HepG2 (cell line): ENCODE results near the gene COQ10B. TPM values are rescaled to one million over a fixed set of nuclear protein-coding genes. Genes with fewer than 3 reads are reported as not detected.

Source experiments
- ATAC-seq: fragments of 200-7000 bp; cut with Tn5 transposase; 3 replicates; pipeline ENCODE4 v1.9.1; 2020; ENCODE audit warnings: mild to moderate bottlenecking, moderate library complexity
- BruUV-seq: library from RNA; stranded (reverse); fragments of 400-500 nt; replicated peaks from 2 replicates; lab custom pipeline; 2021; lab: Mats Ljungman, UMichigan
- CTCF ChIA-PET: fragments of 300-600 bp; formaldehyde crosslinking; extraction: SDS; loops from one replicate; lab custom pipeline; 2021; ENCODE audit warnings: low total read pairs, inconsistent platforms, low intra/inter-chr PET ratio; lab: Yijun Ruan, JAX
- POLR2A ChIA-PET: fragments of 350-600 bp; sonication (Branson Sonifier 250); formaldehyde crosslinking; loops from one replicate; lab custom pipeline; 2020; ENCODE audit warnings: antibody characterized with exemption, inconsistent platforms; lab: Yijun Ruan, JAX
- DNase-seq: peaks from one replicate; pipeline ENCODE4 v3.0.0-alpha.2; 2015; ENCODE audit warnings: low spot score
- FAIRE-seq: peaks from 3 replicates; lab custom pipeline; 2011; peaks lifted over from hg19 to GRCh38; lab: Jason Lieb, UNC
- H2AFZ ChIP-seq: one replicate; pipeline ENCODE4 v1.6.1; 2011; ENCODE audit warnings: low read length, inconsistent platforms
- H3K27ac ChIP-seq: fragments of 300-600 bp; 3 replicates; pipeline ENCODE4 v1.8.0; 2011; ENCODE audit warnings: mixed run types, mild to moderate bottlenecking, mixed read lengths, low read length, inconsistent platforms; ENCODE audit not compliant: insufficient read depth; ENCODE audit errors: extremely low read length
- H3K27me3 ChIP-seq, 2 experiments: fragments of 200-600 bp in 1 of 2; 2 replicates in 1 of 2; 3 replicates in 1 of 2; pipeline versions ENCODE4 v1.6.0 to v1.8.0; 2011; ENCODE audit warnings: low read length in 2 of 2, mild to moderate bottlenecking in 2 of 2, moderate library complexity in 2 of 2, inconsistent platforms in 1 of 2; ENCODE audit not compliant: insufficient read depth in 2 of 2, control insufficient read depth in 1 of 2
- H3K36me3 ChIP-seq, 2 experiments: fragments of 200-600 bp in 1 of 2; replicated peaks in 1 of 2; 2 replicates in 1 of 2; 3 replicates in 1 of 2; pipeline versions ENCODE4 v1.5.1 to v1.8.0; 2011; ENCODE audit warnings: low read length in 2 of 2, inconsistent platforms in 1 of 2; ENCODE audit not compliant: insufficient read depth in 2 of 2, control insufficient read depth in 1 of 2
- H3K4me1 ChIP-seq: 2 replicates; pipeline ENCODE4 v1.5.1; 2012; ENCODE audit warnings: low read length, inconsistent platforms; ENCODE audit not compliant: insufficient read depth
- H3K4me2 ChIP-seq: 2 replicates; pipeline ENCODE4 v1.6.0; 2011; ENCODE audit warnings: low read depth, low read length, inconsistent platforms
- H3K4me3 ChIP-seq, 3 experiments: fragments of 200-600 bp in 1 of 3; sonication (generic), shearing (Covaris generic) in 1 of 3; replicated peaks in 1 of 3; 2 replicates each; pipeline ENCODE4 v1.5.1; 2011 to 2016; ENCODE audit warnings: low read length in 3 of 3, inconsistent platforms in 2 of 3, low read depth in 2 of 3, mild to moderate bottlenecking in 2 of 3, control low read depth in 1 of 3, mixed read lengths in 1 of 3; ENCODE audit not compliant: insufficient read depth in 1 of 3
- H3K79me2 ChIP-seq: one replicate; pipeline ENCODE4 v1.6.1; 2011; ENCODE audit warnings: low read length, inconsistent platforms; ENCODE audit not compliant: insufficient read depth
- H3K9ac ChIP-seq: 2 replicates; pipeline ENCODE4 v1.6.0; 2011; ENCODE audit warnings: mild to moderate bottlenecking, low read depth, low read length, inconsistent platforms; ENCODE audit not compliant: insufficient read depth
- H3K9me3 ChIP-seq: 2 replicates; pipeline ENCODE4 v1.5.1; 2012; ENCODE audit warnings: mild to moderate bottlenecking, low read length
- H4K20me1 ChIP-seq: 2 replicates; pipeline ENCODE4 v1.6.0; 2011; ENCODE audit warnings: inconsistent platforms, mild to moderate bottlenecking, low read length, moderate library complexity; ENCODE audit not compliant: insufficient read depth
- KLF13 ChIP-seq: sonication (generic); formaldehyde crosslinking; IDR thresholded peaks from 2 replicates; pipeline ENCODE4 v1.4.0; 2020; ENCODE audit warnings: mild to moderate bottlenecking, missing genetic modification reagents
- NPAS2 ChIP-seq: sonication (generic); formaldehyde crosslinking; IDR thresholded peaks from 2 replicates; pipeline ENCODE4 v1.8.0; 2022; ENCODE audit warnings: mild to moderate bottlenecking, missing genetic modification reagents, borderline replicate concordance
- POGZ ChIP-seq: sonication (generic); formaldehyde crosslinking; IDR thresholded peaks from 2 replicates; pipeline ENCODE4 v1.4.0; 2020; ENCODE audit warnings: mild to moderate bottlenecking, missing genetic modification reagents
- RBM22 ChIP-seq: fragments of 200-400 bp; formaldehyde crosslinking; optimal IDR thresholded peaks from 2 replicates; pipeline ENCODE3; 2017; ENCODE audit warnings: mild to moderate bottlenecking, low read length, moderate library complexity
- RXRB ChIP-seq: IDR thresholded peaks from 2 replicates; pipeline ENCODE4 v1.6.1; 2016; ENCODE audit warnings: borderline replicate concordance, missing genetic modification reagents, missing compliant biosample characterization
- SP140L ChIP-seq: sonication (generic); formaldehyde crosslinking; IDR thresholded peaks from 2 replicates; pipeline ENCODE4 v1.4.0; 2020; ENCODE audit warnings: missing genetic modification reagents, borderline replicate concordance
- ZBTB39 ChIP-seq: sonication (generic); formaldehyde crosslinking; IDR thresholded peaks from 2 replicates; pipeline ENCODE4 v1.5.0; 2020; ENCODE audit warnings: missing genetic modification reagents
- WGBS: methylation state at CpG from one replicate; pipeline ENCODE4 v1.1.6; 2017; ENCODE audit warnings: low lambda C conversion rate; 5-methylcytosine and 5-hydroxymethylcytosine counted together
- in situ Hi-C: cut with HindIII; loops from 2 replicates; pipeline ENCODE4 v1.10.0; 2017; ENCODE audit warnings: low pct_unique_long_range_greater_than_20kb; ENCODE audit not compliant: extremely low pct_ligation_motif_present
- intact Hi-C: fragments of 100-400 bp; cut with micrococcal nuclease; formaldehyde crosslinking; loops from one replicate; pipeline ENCODE4 v1.10.0; 2022; ENCODE audit not compliant: unreplicated experiment
- polyA plus RNA-seq, 8 experiments: library from polyadenylated mRNA; depleted of rRNA in 3 of 8; stranded (reverse) in 7 of 8; unstranded in 1 of 8; fragments of >200 nt; fragmentation: Illumina TruSeq in 4 of 8; extraction: Trizol in 4 of 8; gene quantifications; 2 replicates each; pipeline versions ENCODE4 v1.2.1 to v1.2.3, GENCODE V29; 2011 to 2016; ENCODE audit warnings: low read depth in 4 of 8, missing spikeins in 1 of 8, mixed read lengths in 1 of 8; ENCODE audit not compliant: insufficient read depth in 1 of 8
- total RNA-seq, 5 experiments: library from RNA; depleted of rRNA; stranded (reverse); fragments of >200 nt; fragmentation: Illumina TruSeq; extraction: Trizol; gene quantifications; 2 replicates each; pipeline ENCODE4 v1.2.3, GENCODE V29; 2016; ENCODE audit warnings: low read depth in 1 of 5
- TF ChIP-seq, protein P1 (sequence below): sonication (generic); formaldehyde crosslinking; IDR thresholded peaks from 2 replicates; pipeline ENCODE4 v1.9.0; 2021; ENCODE audit warnings: missing genetic modification reagents, borderline replicate concordance
- TF ChIP-seq, protein P2 (sequence below): sonication (generic); formaldehyde crosslinking; IDR thresholded peaks from 2 replicates; pipeline ENCODE4 v1.4.0; 2020; ENCODE audit warnings: missing genetic modification reagents

COQ10B gene
- total and polyA plus RNA-seq, 2 of the 13 experiments (the other 11 are each of a cell fraction or from before 2014, with no cell fraction given), result 4.6 to 34.9 TPM

GRCh38 chr2:197425550-197425949 is 27.8 kb upstream of the COQ10B start:
- no peak overlapping the region for H3K4me3 ChIP-seq
- H3K4me2 ChIP-seq, result no peak overlapping the region
- H3K4me1 ChIP-seq, result peaks cover 52% of the 10 kb centered on the region
- H2AFZ ChIP-seq, result no peak overlapping the region
- 94% methylated on average over 7 of the region's 7 CpGs for WGBS
- no TSS peak for BruUV-seq
- TF ChIP-seq POGZ (CRISPR knock-in tag) (peak; percentile 30; the same call in 1 of the 2 replicates), RBM22 (peak; percentile 70), RXRB (CRISPR knock-in tag) (no peak), KLF13 (CRISPR knock-in tag) (no peak), NPAS2 (0 out of 2 replicates have a peak, but pooled peaks have one; percentile 46), SP140L (CRISPR knock-in tag) (no peak), ZBTB39 (CRISPR knock-in tag) (no peak)
- TF ChIP-seq, protein P1, sequence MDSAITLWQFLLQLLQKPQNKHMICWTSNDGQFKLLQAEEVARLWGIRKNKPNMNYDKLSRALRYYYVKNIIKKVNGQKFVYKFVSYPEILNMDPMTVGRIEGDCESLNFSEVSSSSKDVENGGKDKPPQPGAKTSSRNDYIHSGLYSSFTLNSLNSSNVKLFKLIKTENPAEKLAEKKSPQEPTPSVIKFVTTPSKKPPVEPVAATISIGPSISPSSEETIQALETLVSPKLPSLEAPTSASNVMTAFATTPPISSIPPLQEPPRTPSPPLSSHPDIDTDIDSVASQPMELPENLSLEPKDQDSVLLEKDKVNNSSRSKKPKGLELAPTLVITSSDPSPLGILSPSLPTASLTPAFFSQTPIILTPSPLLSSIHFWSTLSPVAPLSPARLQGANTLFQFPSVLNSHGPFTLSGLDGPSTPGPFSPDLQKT, result no peak
- TF ChIP-seq, protein P2, sequence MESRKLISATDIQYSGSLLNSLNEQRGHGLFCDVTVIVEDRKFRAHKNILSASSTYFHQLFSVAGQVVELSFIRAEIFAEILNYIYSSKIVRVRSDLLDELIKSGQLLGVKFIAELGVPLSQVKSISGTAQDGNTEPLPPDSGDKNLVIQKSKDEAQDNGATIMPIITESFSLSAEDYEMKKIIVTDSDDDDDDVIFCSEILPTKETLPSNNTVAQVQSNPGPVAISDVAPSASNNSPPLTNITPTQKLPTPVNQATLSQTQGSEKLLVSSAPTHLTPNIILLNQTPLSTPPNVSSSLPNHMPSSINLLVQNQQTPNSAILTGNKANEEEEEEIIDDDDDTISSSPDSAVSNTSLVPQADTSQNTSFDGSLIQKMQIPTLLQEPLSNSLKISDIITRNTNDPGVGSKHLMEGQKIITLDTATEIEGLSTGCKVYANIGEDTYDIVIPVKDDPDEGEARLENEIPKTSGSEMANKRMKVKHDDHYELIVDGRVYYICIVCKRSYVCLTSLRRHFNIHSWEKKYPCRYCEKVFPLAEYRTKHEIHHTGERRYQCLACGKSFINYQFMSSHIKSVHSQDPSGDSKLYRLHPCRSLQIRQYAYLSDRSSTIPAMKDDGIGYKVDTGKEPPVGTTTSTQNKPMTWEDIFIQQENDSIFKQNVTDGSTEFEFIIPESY (CRISPR knock-in tag), result peak; percentile 58; the same call in 1 of the 2 replicates
- ChIA-PET POLR2A (no interaction called here), CTCF (no interaction called here)
- FAIRE-seq (no peak), DNase-seq (no peak), ATAC-seq (peak; percentile 17; the same call in 1 of the 3 replicates)
- intact Hi-C loops, result no loop called here
- H3K9ac ChIP-seq, result no peak overlapping the region
- no peaks in the 10 kb centered on the region for H3K9me3 ChIP-seq
- no peak overlapping the region for H3K27ac ChIP-seq
- peaks cover 96% of the 10 kb centered on the region for H4K20me1 ChIP-seq
- H3K79me2 ChIP-seq, result peaks cover 98% of the 10 kb centered on the region
- in situ Hi-C loops, result no loop called here
- peaks cover 15 to 53% of the 10 kb centered on the region in 2 experiments for H3K36me3 ChIP-seq
- H3K27me3 ChIP-seq, result no peaks in the 10 kb centered on the region
